Suppressor macrophage treated with lipopolysaccharide for 4 hours (primary cell): ENCODE measurements around the gene IFT80.
A peak's percentile ranks its signal among the peaks of the same experiment; 100 is the strongest.

Experiments
- DNase-seq: peaks from one replicate; pipeline ENCODE4 v3.0.0-alpha.2; 2020

The IFT80 gene

GRCh38 chr3:160399125-160400029 is at the start of gene IFT80, which contains the start of gene SMC4:
TSS of gene IFT80 (minus strand) at chr3:160399225. CDS start at chr3:160384600, 14,625 bp downstream.
TSS of gene SMC4 (plus strand) at chr3:160399650. CDS start at chr3:160400827, 1,177 bp downstream.
- peak; percentile 97 for DNase-seq

GRCh38 chr3:160447544-160447943 is 48.5 kb upstream of the IFT80 start:
- DNase-seq = peak; percentile 6

- DNase-seq = no peak
Measured at GRCh38 chr3:160446522-160447056, 47.6 kb upstream of the IFT80 start.

GRCh38 chr3:160445854-160446253 is 46.8 kb upstream of the IFT80 start:
- DNase-seq = no peak

- DNase-seq = no peak
Measured at GRCh38 chr3:160444411-160444810, 45.4 kb upstream of the IFT80 start.

GRCh38 chr3:160440687-160441086 is 41.7 kb upstream of the IFT80 start:
- no peak for DNase-seq

GRCh38 chr3:160437083-160437455 is 38.0 kb upstream of the IFT80 start:
- no peak for DNase-seq

- no peak for DNase-seq
Measured at GRCh38 chr3:160435747-160436146, 36.7 kb upstream of the IFT80 start.

GRCh38 chr3:160435095-160435494 is 36.1 kb upstream of the IFT80 start:
- no peak for DNase-seq

- DNase-seq = no peak
Measured at GRCh38 chr3:160434071-160434470, 35.0 kb upstream of the IFT80 start.

- no peak for DNase-seq
Measured at GRCh38 chr3:160427832-160428424, 28.9 kb upstream of the IFT80 start.

- DNase-seq = no peak
Measured at GRCh38 chr3:160417311-160417710, 18.3 kb upstream of the IFT80 start.

GRCh38 chr3:160413613-160414248 is 14.7 kb upstream of the IFT80 start:
- DNase-seq = peak; percentile 81

GRCh38 chr3:160412477-160412876 is 13.5 kb upstream of the IFT80 start:
- DNase-seq = no peak

- DNase-seq = no peak
Measured at GRCh38 chr3:160409812-160410610, 11.0 kb upstream of the IFT80 start.

GRCh38 chr3:160403796-160404470 is 4.9 kb upstream of the IFT80 start:
- DNase-seq = peak; percentile 61

GRCh38 chr3:160403028-160403545 is 4.1 kb upstream of the IFT80 start:
- DNase-seq = no peak

GRCh38 chr3:160402221-160403027 is 3.4 kb upstream of the IFT80 start:
- no peak for DNase-seq

- peak; percentile 63 for DNase-seq
Measured at GRCh38 chr3:160401291-160402095, 2.5 kb upstream of the IFT80 start.

GRCh38 chr3:160400702-160401150 is 1.7 kb upstream of the IFT80 start:
- peak; percentile 37 for DNase-seq
